SK-N-MC (cell line): ENCODE data around the gene MADCAM1.

Experiments used
- DNase-seq: peaks from one replicate; pipeline ENCODE4 v3.0.0-alpha.2; 2011; ENCODE audit warnings: low read depth, low spot score
- H3K27ac ChIP-seq: fragments of 200-600 bp; sonication (generic); 2 replicates; pipeline ENCODE4 v1.5.1; 2016; ENCODE audit warnings: mixed run types
- H3K36me3 ChIP-seq: fragments of 200-600 bp; sonication (generic); 2 replicates; pipeline ENCODE4 v1.6.1; 2017; ENCODE audit warnings: antibody characterized with exemption, low read length, mixed read lengths; ENCODE audit not compliant: insufficient read depth
- H3K4me3 ChIP-seq: fragments of 200-600 bp; sonication (generic); 2 replicates; pipeline ENCODE4 v1.5.1; 2016
- H3K9ac ChIP-seq: fragments of 200-600 bp; sonication (generic); 2 replicates; pipeline ENCODE4 v1.8.0; 2017; ENCODE audit warnings: mixed run types, mixed read lengths; ENCODE audit not compliant: insufficient read length
- H3K9me3 ChIP-seq: fragments of 200-600 bp; sonication (generic); 2 replicates; pipeline ENCODE4 v1.6.1; 2017; ENCODE audit warnings: low read depth, mild to moderate bottlenecking, antibody characterized with exemption, low read length, moderate library complexity, mixed read lengths
- EZH2 ChIP-seq: fragments of 200-600 bp; sonication (generic); IDR thresholded peaks from one replicate; pipeline ENCODE4 v1.6.1; 2017; ENCODE audit warnings: antibody characterized with exemption
- FOXP2 ChIP-seq: optimal IDR thresholded peaks from 2 replicates; pipeline ENCODE3; 2011; ENCODE audit warnings: mild to moderate bottlenecking, moderate library complexity; ENCODE audit not compliant: insufficient read depth; ENCODE audit errors: extremely low read length, control extremely low read depth
- POLR2AphosphoS5 ChIP-seq: IDR thresholded peaks from 2 replicates; pipeline ENCODE4 v1.6.1; 2012; ENCODE audit warnings: mild to moderate bottlenecking, low read depth, low read length, borderline replicate concordance

MADCAM1 gene

DNA sequence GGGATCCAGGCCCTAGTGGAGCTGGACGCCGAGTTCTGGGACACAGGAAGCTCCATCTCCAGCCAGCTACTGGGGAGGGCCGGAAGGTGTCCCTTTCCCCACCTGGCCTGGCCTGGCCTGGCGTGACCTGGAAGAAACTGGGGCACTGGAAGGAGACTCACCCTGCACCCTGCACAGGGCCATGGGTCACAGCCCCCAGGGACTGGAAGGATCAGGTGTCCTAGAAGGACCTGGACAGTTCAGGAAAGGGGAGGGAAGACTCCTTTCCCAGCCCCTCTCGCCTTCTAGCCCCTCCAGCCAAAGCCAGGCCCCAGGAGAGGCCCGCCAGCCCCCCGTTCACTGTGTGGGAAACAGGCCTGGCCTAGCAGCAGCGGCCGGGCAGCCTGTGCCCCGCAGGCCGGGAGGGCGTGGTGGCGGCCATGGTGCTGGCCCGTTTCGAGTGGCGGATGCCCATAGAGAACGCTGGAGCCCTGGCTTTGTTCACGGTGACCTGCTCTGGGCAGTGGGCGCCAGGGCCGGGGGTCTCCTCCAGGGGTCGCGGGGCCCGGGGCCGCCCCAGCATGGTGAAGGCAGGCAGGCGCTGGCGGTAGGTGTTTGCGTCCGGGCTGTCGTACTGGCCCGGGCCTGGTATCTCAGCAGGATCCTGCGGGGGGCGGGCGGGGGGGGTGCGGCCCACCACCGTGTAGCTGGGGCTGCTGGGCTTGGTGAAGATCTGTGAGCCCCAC lies 32.6 kb upstream of the MADCAM1 start:
- Histone ChIP-seq H3K36me3 (no peaks in the 10 kb centered on the region), H3K9me3 (no peaks in the 10 kb centered on the region), H3K27ac (no peak overlapping the region), H3K9ac (no peak overlapping the region), H3K4me3 (no peak overlapping the region)
- no peak for TF ChIP-seq POLR2AphosphoS5
- no peak for TF ChIP-seq FOXP2
- TF ChIP-seq EZH2 = no peak
- no peak for DNase-seq

GRCh38 chr19:464208-464545 lies 32.1 kb upstream of the MADCAM1 start:
- H3K4me3 ChIP-seq = no peak overlapping the region
- H3K9ac ChIP-seq = no peak overlapping the region
- no peak for DNase-seq
- H3K36me3 ChIP-seq = no peaks in the 10 kb centered on the region
- no peak overlapping the region for H3K27ac ChIP-seq
- H3K9me3 ChIP-seq = no peaks in the 10 kb centered on the region
- TF ChIP-seq EZH2 = no peak
- no peak for TF ChIP-seq POLR2AphosphoS5
- TF ChIP-seq FOXP2 = no peak

GRCh38 chr19:465056-465816 lies 31.1 kb upstream of the MADCAM1 start:
- DNase-seq = no peak
- H3K9me3 ChIP-seq = no peaks in the 10 kb centered on the region
- TF ChIP-seq FOXP2 = no peak
- TF ChIP-seq EZH2 = no peak
- no peak for TF ChIP-seq POLR2AphosphoS5
- H3K36me3 ChIP-seq = no peaks in the 10 kb centered on the region
- no peak overlapping the region for H3K9ac ChIP-seq
- no peak overlapping the region for H3K27ac ChIP-seq
- H3K4me3 ChIP-seq = no peak overlapping the region

DNA sequence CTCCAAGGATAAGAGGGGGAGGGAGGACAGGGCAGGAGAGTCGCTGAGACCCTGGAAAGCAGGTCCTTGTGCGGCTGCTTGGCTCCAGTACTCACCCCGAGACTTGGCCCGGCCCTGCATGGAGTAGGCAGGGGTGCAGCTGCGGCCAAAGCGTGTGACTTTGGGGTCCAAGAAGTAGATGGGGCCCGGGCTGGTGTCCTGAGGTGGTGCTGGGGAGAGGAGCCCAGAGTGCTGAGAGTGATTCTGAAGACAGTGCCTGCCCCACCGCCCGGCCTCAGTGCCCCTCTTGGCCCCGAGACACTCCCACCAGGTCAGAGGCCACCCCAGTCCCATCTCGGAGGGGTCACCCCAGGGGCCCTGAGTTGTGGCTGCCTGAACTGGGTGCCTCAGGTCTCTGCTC lies 28.7 kb upstream of the MADCAM1 start:
- H3K27ac ChIP-seq = no peak overlapping the region
- no peaks in the 10 kb centered on the region for H3K36me3 ChIP-seq
- H3K9ac ChIP-seq = no peak overlapping the region
- no peak for TF ChIP-seq EZH2
- no peak for TF ChIP-seq FOXP2
- DNase-seq = no peak
- H3K4me3 ChIP-seq = no peak overlapping the region
- no peaks in the 10 kb centered on the region for H3K9me3 ChIP-seq

DNA sequence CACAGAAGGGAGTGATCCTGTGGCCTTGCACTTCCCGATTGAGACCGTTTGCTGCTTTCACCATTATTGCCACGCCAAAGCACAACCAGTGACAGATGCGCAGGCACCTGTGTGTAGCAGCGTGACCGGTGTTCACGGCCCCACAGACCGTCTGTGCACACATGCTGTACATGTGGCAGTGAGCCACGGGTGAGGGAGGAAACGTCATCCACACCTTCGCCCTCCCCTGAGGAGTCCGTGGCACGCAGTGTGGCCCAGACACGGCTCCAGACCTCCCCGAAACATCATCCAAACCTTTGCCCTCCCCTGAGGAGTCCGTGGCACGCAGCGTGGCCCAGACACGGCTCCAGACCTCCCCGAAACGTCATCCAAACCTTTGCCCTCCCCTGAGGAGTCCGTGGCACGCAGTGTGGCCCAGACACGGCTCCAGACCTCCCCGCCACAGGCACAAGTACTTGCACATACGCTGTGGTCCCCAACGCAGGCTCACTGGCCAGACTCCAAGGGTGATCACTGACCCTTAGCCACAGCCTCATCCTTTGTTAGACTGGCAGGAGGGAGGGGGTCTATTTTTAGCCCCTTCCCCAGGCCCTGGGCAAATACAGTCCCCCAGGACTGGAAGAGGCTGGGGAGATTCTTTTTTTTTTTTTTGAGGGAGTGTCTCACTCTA lies 27.6 kb upstream of the MADCAM1 start:
- TF ChIP-seq POLR2AphosphoS5 (no peak), EZH2 (no peak), FOXP2 (no peak)
- DNase-seq = no peak
- no peak overlapping the region for H3K9ac ChIP-seq
- no peaks in the 10 kb centered on the region for H3K36me3 ChIP-seq
- H3K9me3 ChIP-seq = no peaks in the 10 kb centered on the region
- H3K4me3 ChIP-seq = no peak overlapping the region
- no peak overlapping the region for H3K27ac ChIP-seq

DNA sequence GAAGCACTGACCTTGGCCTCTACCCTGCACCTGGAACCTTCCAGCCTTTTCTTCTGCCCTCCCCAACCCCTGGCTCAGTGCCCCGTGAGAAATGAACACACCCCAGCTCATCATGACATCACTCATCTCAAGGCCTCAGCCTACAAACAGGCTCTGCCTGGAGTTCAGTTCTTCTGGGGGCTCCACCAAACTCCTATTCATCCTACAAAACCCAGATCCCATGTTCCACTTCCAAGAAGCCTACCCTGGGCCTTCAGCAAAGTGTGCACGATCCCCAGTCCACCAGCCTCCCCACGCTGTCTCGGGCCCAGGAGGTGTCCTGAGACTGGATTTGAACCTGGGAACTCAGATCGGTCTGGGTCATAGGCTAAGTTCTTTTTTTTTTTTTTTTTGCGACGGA lies 26.5 kb upstream of the MADCAM1 start:
- no peak for DNase-seq
- Histone ChIP-seq H3K9me3 (no peaks in the 10 kb centered on the region), H3K27ac (no peak overlapping the region), H3K9ac (no peak overlapping the region), H3K4me3 (no peak overlapping the region), H3K36me3 (no peaks in the 10 kb centered on the region)
- TF ChIP-seq FOXP2 (no peak), EZH2 (no peak), POLR2AphosphoS5 (no peak)

- Histone ChIP-seq H3K27ac (no peak overlapping the region), H3K4me3 (no peak overlapping the region), H3K9me3 (no peaks in the 10 kb centered on the region), H3K9ac (no peak overlapping the region), H3K36me3 (no peaks in the 10 kb centered on the region)
- no peak for TF ChIP-seq EZH2
- TF ChIP-seq POLR2AphosphoS5 = no peak
- TF ChIP-seq FOXP2 = no peak
- DNase-seq = no peak
Measured at GRCh38 chr19:470701-471100, 25.6 kb upstream of the MADCAM1 start.

- H3K4me3 ChIP-seq = no peak overlapping the region
- H3K36me3 ChIP-seq = no peaks in the 10 kb centered on the region
- no peak for TF ChIP-seq POLR2AphosphoS5
- TF ChIP-seq EZH2 = no peak
- no peak for TF ChIP-seq FOXP2
- no peak for DNase-seq
- H3K9ac ChIP-seq = no peak overlapping the region
- no peak overlapping the region for H3K27ac ChIP-seq
- H3K9me3 ChIP-seq = no peaks in the 10 kb centered on the region
Measured at GRCh38 chr19:472005-472858, 24.1 kb upstream of the MADCAM1 start.
